AG20443 (cell line): ENCODE measurements around the gene PDCD11.
"Not testable (repeated sequence)": the region's sequence is repeated elsewhere in the genome, so short reads cannot be mapped to it uniquely, and the experiment has no call there.

Source experiments
- DNase-seq: peaks from one replicate; pipeline ENCODE4 v3.0.0; 2012; ENCODE audit warnings: low spot score, mixed read lengths

The PDCD11 gene

GRCh38 chr10:103472005-103472404 is 75.6 kb downstream of the PDCD11 start:
- DNase-seq, result no peak

GRCh38 chr10:103473261-103473671 is 76.8 kb downstream of the PDCD11 start:
- DNase-seq, result no peak

DNA sequence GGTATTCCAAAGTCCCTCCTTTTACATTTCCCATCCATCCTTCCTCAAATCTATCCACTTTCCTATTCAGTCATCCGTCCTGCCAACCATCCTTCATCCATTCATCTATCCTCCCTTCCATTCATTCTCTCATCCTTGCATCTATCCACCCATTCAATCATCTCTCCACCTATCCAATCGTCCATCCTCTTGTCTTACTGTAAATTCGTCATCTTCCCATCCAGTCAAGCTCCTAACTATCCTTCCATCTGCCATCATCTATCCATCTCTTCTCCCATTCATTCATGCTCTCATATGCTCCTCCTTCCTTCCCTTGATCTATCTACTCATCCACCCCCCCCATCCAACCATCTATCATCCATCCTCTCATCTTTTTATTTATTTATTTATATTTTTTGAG is 77.7 kb downstream of the PDCD11 start:
- DNase-seq, result no peak

- no peak for DNase-seq
Measured at GRCh38 chr10:103475437-103475836, 79.0 kb downstream of the PDCD11 start.

- DNase-seq, result no peak
Measured at GRCh38 chr10:103476046-103476768, 79.8 kb downstream of the PDCD11 start.

- no peak for DNase-seq
Measured at GRCh38 chr10:103478671-103479070, 82.2 kb downstream of the PDCD11 start.

- peak; percentile 74 for DNase-seq
Measured at GRCh38 chr10:103479135-103479534, 82.7 kb downstream of the PDCD11 start, which contains the start of gene CALHM3. CALHM3 (minus strand) TSS chr10:103479240; CDS start chr10:103479032, 208 bp downstream.

DNA sequence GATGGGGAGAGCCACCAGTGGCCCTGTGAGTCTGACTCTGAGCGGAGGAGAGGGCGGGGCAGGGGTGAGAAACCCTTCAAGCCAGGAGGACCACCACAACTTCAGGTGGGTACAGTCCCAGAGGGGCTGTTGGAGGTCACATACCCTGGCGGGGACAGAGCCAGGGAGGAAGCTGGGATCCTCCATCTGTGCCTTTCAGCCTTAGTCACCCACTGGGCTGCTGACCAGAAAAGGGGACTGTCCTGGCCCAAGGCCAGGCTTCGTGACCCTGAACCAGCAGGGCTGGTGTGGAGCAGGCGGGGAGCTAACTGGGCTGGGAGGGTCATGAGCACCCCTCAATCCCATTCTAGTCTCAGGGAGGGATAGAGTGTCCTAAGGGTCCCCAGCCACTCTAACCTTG is 84.1 kb downstream of the PDCD11 start:
- DNase-seq, result peak; percentile 74

DNA sequence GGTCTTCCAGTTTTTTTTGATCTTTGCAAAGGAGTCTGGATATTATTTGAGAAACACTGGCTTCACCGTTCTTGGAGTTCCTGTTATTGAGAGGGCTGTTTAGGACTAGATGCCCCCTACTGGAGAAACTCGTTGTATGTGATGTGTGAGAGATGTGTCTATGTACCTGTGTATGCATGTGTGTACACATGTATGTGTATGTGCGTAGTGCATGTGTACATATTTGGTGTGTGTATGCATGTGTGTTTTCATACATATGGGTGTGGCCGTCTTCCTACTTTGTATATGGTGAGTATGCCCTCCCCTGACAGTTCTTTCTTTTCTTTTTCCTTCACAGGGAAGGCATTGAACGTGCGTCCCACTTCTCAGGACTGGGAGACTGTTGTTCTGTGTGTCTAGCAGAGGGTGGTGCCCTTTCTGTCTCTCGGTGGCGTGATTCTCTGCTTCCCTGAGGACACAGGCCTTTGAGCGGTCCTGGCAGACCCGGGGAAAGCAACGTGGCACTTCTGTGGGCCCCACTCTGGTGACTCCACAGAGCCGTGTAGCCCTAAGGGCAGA is 85.6 kb downstream of the PDCD11 start:
- DNase-seq, result peak; percentile 74

DNA sequence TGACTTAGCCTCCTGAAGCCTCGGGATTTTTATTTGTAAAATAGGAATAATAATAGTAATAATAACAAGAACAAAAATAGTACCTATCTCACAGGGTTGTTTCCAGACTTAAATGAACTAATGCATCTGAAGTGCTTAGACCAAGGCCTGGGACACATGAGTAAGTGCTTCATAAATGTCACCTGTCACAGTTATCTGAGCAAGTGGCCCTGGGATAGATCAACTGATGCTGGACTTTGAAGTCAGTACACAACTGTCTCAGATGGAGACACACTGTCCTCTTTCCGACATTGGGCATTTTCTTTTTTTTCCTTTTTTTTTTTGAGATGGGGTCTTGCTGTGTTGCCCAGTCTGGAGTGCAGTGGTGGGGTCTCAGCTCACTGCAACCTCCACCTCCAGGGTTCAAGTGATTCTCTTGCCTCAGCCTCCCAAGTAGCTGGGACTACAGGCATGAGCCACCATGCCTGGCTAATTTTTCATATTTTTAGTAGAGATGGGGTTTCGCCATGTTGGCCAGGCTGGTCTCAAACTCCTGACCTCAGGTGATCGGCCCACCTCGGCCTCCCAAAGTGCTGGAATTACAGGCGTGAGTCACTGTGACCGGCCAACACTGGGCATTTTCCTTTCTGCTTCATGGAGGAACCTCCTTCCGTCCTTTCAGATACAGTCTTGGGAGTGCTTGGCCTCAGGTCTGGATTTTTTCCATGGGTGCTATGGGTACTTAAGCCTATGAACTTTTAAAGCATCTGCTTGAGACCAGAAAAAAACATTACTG is 90.4 kb downstream of the PDCD11 start:
- DNase-seq, result not testable (repeated sequence)

DNA sequence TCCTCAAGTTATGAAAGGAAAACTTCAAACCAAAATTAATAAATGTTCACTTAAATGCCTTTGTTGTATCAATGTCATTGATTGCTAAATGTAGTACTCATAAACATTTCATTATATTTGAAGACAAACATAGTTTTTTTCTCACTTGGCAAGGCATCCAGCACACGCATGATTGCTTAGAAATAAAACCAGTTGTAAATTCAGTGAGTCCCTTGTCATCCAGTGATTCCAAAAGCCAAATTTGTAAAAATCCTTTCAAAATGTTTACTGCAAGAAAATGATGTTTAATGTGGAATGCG is 90.9 kb downstream of the PDCD11 start:
- no peak for DNase-seq

GRCh38 chr10:103490986-103491314 is 94.5 kb downstream of the PDCD11 start:
- DNase-seq, result no peak

- DNase-seq, result peak; percentile 91
Measured at GRCh38 chr10:103491729-103492364, 95.4 kb downstream of the PDCD11 start.

GRCh38 chr10:103492655-103493261 is 96.3 kb downstream of the PDCD11 start:
- no peak for DNase-seq

DNA sequence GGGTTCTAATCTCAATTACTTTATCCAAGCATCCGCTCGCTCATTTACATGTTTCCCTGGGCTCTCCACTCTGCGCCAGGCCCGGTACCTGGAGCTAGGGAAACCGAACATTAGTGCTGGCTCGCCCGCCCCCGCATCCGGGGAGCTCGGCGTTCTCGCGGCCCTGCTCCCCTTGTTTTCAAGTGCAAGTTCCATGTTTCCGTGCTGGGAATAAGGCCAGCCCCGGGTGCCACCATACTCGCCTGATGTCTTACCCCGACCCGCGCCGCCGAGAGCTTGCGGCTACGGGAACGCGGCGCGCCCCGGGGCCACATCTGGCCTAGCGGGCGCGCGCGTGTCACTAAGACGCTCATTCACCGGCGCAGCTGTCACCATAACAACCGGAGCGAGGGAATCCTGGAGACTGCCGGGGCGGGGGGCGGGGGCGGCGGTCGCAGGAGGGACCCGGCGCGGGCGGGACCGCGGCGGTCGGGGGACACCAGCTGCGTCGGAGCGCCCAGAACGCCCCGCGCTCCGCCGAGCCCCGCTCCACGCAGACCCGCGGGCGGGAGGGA is 97.0 kb downstream of the PDCD11 start, which contains the start of gene NEURL1:
Gene NEURL1, plus strand, starts transcription at position 344 of the 554 bp plus-strand sequence. CDS start 683 bp downstream, outside the sequence.
- peak; percentile 50 for DNase-seq

DNA sequence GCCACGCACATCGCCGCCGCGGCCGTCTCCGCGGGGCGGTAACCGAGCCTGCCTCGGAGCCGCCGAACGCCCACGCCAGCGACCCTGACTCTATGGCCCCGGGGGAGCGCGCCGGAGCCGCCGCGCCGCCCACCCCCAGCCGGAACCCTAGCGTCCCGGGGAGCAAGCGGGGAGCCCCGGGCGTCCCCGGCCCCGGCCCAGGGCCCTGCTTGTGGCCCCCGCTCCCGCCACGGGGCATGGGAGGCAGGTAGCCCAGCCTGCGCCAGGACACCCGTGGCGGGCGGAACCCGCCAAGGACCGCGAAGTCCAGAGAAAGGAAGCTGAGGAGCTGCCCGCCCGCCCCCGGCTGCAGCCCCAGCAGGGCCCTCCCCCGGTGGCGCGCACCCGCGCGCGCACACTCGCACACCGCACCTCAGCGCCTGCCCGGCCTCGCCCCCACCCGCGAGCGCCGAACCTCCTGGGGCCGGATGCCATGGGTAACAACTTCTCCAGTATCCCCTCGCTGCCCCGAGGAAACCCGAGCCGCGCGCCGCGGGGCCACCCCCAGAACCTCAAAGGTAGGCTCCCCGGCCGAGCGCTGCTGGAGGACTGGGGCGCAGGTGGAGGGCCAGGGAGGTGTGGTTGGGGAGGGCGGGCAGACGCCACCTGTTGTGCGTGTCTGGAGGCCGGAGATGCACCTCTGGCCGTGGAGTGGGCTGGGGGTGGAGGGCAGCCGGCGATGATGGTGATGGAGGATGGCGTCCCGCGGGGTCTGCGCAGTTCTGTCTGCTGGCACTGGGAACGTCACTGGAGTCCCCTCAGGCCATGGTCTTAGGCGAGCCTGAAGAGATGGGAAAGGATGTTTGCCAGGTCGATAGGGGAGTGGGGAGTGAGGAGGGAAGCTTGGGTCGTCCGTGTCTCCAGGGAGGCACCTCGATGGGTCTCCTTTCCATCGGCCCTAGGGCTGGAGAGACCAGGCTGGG is 97.8 kb downstream of the PDCD11 start:
- DNase-seq, result peak; percentile 47

GRCh38 chr10:103495321-103495720 is 98.9 kb downstream of the PDCD11 start:
- no peak for DNase-seq
